ENCODE data around the gene PHF19.

GRCh38 chr9:120883608-120883996 is 6.6 kb upstream of the PHF19 start:
- TF ChIP-seq CTCF (conservative IDR thresholded peaks at IDR 0.05; ENCODE audit: low read depth in 2 of 2) (no peak), EZH2phosphoT487 (IDR thresholded peaks at IDR 0.05; ENCODE audit: unreplicated experiment) (no peak), POLR2AphosphoS5 (IDR thresholded peaks at IDR 0.05; ENCODE audit: low read depth) (no peak), CREB1 (CRISPR knock-in tag; IDR thresholded peaks at IDR 0.05; ENCODE audit: low read depth) (no peak), JUNB (IDR thresholded peaks at IDR 0.05; ENCODE audit: unreplicated experiment) (no peak), EZH2 (IDR thresholded peaks at IDR 0.05; ENCODE audit: low read depth, unreplicated experiment) (no peak), ZNF114 (CRISPR knock-in tag; IDR thresholded peaks at IDR 0.05) (no peak), NANOG (IDR thresholded peaks at IDR 0.05; ENCODE audit: borderline replicate concordance) (no peak), ZNF331 (CRISPR knock-in tag; IDR thresholded peaks at IDR 0.05; ENCODE audit: low read depth) (no peak), STAT1 (IDR thresholded peaks at IDR 0.05; ENCODE audit: unreplicated experiment) (no peak)
- TF ChIP-seq, protein P1, sequence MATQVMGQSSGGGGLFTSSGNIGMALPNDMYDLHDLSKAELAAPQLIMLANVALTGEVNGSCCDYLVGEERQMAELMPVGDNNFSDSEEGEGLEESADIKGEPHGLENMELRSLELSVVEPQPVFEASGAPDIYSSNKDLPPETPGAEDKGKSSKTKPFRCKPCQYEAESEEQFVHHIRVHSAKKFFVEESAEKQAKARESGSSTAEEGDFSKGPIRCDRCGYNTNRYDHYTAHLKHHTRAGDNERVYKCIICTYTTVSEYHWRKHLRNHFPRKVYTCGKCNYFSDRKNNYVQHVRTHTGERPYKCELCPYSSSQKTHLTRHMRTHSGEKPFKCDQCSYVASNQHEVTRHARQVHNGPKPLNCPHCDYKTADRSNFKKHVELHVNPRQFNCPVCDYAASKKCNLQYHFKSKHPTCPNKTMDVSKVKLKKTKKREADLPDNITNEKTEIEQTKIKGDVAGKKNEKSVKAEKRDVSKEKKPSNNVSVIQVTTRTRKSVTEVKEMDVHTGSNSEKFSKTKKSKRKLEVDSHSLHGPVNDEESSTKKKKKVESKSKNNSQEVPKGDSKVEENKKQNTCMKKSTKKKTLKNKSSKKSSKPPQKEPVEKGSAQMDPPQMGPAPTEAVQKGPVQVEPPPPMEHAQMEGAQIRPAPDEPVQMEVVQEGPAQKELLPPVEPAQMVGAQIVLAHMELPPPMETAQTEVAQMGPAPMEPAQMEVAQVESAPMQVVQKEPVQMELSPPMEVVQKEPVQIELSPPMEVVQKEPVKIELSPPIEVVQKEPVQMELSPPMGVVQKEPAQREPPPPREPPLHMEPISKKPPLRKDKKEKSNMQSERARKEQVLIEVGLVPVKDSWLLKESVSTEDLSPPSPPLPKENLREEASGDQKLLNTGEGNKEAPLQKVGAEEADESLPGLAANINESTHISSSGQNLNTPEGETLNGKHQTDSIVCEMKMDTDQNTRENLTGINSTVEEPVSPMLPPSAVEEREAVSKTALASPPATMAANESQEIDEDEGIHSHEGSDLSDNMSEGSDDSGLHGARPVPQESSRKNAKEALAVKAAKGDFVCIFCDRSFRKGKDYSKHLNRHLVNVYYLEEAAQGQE (IDR thresholded peaks at IDR 0.05; ENCODE audit: unreplicated experiment): no peak
- TF ChIP-seq, protein P2, sequence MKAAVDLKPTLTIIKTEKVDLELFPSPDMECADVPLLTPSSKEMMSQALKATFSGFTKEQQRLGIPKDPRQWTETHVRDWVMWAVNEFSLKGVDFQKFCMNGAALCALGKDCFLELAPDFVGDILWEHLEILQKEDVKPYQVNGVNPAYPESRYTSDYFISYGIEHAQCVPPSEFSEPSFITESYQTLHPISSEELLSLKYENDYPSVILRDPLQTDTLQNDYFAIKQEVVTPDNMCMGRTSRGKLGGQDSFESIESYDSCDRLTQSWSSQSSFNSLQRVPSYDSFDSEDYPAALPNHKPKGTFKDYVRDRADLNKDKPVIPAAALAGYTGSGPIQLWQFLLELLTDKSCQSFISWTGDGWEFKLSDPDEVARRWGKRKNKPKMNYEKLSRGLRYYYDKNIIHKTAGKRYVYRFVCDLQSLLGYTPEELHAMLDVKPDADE (IDR thresholded peaks at IDR 0.05): no peak

Measured in GM23338 (cell line).